ENCODE results near the gene FRRS1. TPM values are rescaled to one million over a fixed set of nuclear protein-coding genes. Genes with fewer than 3 reads are reported as not detected.

The FRRS1 gene
- total and polyA plus RNA-seq, 2 experiments from 2014 or later: 0.34 to 6.8 TPM

DNA sequence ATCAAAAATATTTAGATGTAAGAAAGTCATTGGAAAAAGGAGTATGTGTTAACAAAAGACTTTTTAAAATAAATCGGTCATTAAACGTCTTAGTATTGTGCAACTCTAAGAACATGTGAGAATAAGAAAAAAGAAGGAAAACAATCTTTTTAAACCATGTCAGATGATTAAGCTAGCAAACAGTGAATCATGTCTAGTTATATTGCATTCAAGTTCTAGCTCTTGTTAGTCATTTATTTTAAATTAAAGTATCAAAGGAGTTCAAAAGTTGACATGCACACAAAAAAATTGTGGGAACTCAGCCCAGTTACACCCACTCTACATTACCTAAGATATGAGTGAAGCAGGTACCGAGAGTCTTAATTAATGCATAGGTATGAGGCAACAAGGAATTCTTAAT, 9.8 kb downstream of the FRRS1 start (continued):
- TF ChIP-seq, protein P1, sequence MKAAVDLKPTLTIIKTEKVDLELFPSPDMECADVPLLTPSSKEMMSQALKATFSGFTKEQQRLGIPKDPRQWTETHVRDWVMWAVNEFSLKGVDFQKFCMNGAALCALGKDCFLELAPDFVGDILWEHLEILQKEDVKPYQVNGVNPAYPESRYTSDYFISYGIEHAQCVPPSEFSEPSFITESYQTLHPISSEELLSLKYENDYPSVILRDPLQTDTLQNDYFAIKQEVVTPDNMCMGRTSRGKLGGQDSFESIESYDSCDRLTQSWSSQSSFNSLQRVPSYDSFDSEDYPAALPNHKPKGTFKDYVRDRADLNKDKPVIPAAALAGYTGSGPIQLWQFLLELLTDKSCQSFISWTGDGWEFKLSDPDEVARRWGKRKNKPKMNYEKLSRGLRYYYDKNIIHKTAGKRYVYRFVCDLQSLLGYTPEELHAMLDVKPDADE (IDR thresholded peaks at IDR 0.05): no peak
- TF ChIP-seq EZH2 (IDR thresholded peaks at IDR 0.05; ENCODE audit: low read depth, unreplicated experiment): no peak

DNA sequence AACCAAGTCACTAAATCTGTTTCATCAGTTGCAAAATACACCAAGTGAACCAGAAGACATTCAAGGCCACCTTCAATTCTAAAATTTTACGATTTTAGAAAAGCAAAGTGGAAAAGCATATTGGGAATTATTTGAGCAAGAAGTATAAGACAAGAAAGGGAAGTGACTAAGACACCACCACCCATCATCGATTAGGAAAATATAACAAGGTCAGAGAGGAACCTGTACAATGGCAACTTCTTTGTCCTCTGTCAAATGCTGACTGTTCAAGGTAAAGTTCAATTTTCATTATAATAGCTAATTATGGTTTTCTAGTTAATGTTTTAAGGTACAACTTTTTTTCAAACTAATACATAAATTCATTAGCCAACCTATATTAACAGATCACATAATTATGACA, 10.8 kb downstream of the FRRS1 start:
- H3K4me3 ChIP-seq: no peak overlapping the region
- no peaks in the 10 kb centered on the region for H3K27me3 ChIP-seq (ENCODE audit: insufficient read depth)
- H3F3A ChIP-seq (replicated peaks; ENCODE audit: low read depth): no peaks in the 10 kb centered on the region
- Mint-ChIP-seq H3K4me3 (no peak overlapping the region), H3K4me1 (peaks cover 16% of the 10 kb centered on the region), H3K27ac (no peak overlapping the region), H3K27me3 (ENCODE audit: insufficient read depth, low read depth, poor library complexity) (peaks cover 5% of the 10 kb centered on the region), H3K9me3 (peaks cover 5% of the 10 kb centered on the region; the same call in 2 of the 3 replicates), H3K36me3 (ENCODE audit: low read depth) (peaks cover 14% of the 10 kb centered on the region; the same call in 2 of the 3 replicates)
- H3K36me3 ChIP-seq (ENCODE audit: insufficient read depth): peaks cover 5% of the 10 kb centered on the region; the same call in 1 of the 2 replicates
- no peak overlapping the region for H3K4me2 ChIP-seq
- H4K20me1 ChIP-seq (replicated peaks; ENCODE audit: insufficient read depth): no peaks in the 10 kb centered on the region
- no peaks in the 10 kb centered on the region for H3K79me2 ChIP-seq (replicated peaks; ENCODE audit: insufficient read depth)
- TF ChIP-seq, protein P2, sequence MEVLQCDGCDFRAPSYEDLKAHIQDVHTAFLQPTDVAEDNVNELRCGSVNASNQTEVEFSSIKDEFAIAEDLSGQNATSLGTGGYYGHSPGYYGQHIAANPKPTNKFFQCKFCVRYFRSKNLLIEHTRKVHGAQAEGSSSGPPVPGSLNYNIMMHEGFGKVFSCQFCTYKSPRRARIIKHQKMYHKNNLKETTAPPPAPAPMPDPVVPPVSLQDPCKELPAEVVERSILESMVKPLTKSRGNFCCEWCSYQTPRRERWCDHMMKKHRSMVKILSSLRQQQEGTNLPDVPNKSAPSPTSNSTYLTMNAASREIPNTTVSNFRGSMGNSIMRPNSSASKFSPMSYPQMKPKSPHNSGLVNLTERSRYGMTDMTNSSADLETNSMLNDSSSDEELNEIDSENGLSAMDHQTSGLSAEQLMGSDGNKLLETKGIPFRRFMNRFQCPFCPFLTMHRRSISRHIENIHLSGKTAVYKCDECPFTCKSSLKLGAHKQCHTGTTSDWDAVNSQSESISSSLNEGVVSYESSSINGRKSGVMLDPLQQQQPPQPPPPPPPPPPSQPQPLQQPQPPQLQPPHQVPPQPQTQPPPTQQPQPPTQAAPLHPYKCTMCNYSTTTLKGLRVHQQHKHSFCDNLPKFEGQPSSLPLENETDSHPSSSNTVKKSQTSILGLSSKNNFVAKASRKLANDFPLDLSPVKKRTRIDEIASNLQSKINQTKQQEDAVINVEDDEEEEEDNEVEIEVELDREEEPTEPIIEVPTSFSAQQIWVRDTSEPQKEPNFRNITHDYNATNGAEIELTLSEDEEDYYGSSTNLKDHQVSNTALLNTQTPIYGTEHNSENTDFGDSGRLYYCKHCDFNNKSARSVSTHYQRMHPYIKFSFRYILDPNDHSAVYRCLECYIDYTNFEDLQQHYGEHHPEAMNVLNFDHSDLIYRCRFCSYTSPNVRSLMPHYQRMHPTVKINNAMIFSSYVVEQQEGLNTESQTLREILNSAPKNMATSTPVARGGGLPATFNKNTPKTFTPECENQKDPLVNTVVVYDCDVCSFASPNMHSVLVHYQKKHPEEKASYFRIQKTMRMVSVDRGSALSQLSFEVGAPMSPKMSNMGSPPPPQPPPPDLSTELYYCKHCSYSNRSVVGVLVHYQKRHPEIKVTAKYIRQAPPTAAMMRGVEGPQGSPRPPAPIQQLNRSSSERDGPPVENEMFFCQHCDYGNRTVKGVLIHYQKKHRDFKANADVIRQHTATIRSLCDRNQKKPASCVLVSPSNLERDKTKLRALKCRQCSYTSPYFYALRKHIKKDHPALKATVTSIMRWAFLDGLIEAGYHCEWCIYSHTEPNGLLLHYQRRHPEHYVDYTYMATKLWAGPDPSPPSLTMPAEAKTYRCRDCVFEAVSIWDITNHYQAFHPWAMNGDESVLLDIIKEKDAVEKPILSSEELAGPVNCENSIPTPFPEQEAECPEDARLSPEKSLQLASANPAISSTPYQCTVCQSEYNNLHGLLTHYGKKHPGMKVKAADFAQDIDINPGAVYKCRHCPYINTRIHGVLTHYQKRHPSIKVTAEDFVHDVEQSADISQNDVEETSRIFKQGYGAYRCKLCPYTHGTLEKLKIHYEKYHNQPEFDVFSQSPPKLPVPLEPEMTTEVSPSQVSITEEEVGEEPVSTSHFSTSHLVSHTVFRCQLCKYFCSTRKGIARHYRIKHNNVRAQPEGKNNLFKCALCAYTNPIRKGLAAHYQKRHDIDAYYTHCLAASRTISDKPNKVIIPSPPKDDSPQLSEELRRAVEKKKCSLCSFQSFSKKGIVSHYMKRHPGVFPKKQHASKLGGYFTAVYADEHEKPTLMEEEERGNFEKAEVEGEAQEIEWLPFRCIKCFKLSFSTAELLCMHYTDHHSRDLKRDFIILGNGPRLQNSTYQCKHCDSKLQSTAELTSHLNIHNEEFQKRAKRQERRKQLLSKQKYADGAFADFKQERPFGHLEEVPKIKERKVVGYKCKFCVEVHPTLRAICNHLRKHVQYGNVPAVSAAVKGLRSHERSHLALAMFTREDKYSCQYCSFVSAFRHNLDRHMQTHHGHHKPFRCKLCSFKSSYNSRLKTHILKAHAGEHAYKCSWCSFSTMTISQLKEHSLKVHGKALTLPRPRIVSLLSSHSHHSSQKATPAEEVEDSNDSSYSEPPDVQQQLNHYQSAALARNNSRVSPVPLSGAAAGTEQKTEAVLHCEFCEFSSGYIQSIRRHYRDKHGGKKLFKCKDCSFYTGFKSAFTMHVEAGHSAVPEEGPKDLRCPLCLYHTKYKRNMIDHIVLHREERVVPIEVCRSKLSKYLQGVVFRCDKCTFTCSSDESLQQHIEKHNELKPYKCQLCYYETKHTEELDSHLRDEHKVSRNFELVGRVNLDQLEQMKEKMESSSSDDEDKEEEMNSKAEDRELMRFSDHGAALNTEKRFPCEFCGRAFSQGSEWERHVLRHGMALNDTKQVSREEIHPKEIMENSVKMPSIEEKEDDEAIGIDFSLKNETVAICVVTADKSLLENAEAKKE (CRISPR knock-in tag; IDR thresholded peaks at IDR 0.05): no peak
- TF ChIP-seq NANOG (IDR thresholded peaks at IDR 0.05; ENCODE audit: borderline replicate concordance): no peak
- no peak for TF ChIP-seq STAT1 (IDR thresholded peaks at IDR 0.05; ENCODE audit: unreplicated experiment)
- TF ChIP-seq, protein P1 (IDR thresholded peaks at IDR 0.05): no peak
- TF ChIP-seq, protein P3, sequence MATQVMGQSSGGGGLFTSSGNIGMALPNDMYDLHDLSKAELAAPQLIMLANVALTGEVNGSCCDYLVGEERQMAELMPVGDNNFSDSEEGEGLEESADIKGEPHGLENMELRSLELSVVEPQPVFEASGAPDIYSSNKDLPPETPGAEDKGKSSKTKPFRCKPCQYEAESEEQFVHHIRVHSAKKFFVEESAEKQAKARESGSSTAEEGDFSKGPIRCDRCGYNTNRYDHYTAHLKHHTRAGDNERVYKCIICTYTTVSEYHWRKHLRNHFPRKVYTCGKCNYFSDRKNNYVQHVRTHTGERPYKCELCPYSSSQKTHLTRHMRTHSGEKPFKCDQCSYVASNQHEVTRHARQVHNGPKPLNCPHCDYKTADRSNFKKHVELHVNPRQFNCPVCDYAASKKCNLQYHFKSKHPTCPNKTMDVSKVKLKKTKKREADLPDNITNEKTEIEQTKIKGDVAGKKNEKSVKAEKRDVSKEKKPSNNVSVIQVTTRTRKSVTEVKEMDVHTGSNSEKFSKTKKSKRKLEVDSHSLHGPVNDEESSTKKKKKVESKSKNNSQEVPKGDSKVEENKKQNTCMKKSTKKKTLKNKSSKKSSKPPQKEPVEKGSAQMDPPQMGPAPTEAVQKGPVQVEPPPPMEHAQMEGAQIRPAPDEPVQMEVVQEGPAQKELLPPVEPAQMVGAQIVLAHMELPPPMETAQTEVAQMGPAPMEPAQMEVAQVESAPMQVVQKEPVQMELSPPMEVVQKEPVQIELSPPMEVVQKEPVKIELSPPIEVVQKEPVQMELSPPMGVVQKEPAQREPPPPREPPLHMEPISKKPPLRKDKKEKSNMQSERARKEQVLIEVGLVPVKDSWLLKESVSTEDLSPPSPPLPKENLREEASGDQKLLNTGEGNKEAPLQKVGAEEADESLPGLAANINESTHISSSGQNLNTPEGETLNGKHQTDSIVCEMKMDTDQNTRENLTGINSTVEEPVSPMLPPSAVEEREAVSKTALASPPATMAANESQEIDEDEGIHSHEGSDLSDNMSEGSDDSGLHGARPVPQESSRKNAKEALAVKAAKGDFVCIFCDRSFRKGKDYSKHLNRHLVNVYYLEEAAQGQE (IDR thresholded peaks at IDR 0.05; ENCODE audit: unreplicated experiment): no peak
- no peak for TF ChIP-seq EZH2 (IDR thresholded peaks at IDR 0.05; ENCODE audit: low read depth, unreplicated experiment)
- no peak for TF ChIP-seq POLR2AphosphoS5 (IDR thresholded peaks at IDR 0.05; ENCODE audit: low read depth)
- no peak overlapping the region for H2AFZ ChIP-seq
- H3K4me1 ChIP-seq (ENCODE audit: insufficient read depth): no peaks in the 10 kb centered on the region
- no peak overlapping the region for H3K27ac ChIP-seq (ENCODE audit: low read depth)
- no peak for ATAC-seq
- H3K9me2 ChIP-seq (ENCODE audit: insufficient read depth): no peaks in the 10 kb centered on the region
- no peak for DNase-seq (ENCODE audit: low spot score)
